Stomach (tissue), 9 donors: ENCODE data around the gene DGKQ. TPM values are rescaled to one million over a fixed set of nuclear protein-coding genes. Genes with fewer than 3 reads are reported as not detected.

Experiments
- DNase-seq, 2 donors: peaks; one replicate each; pipeline versions ENCODE4 v3.0.0 to v3.0.0-alpha.2; 2013 to 2019
- H3K27ac ChIP-seq, 5 donors: fragments of 200-600 bp in 4 of 5; sonication (generic) in 4 of 5; one replicate each; pipeline ENCODE4 v1.5.1; 2013 to 2019; ENCODE audit warnings: mild to moderate bottlenecking in 1 of 5, moderate library complexity in 1 of 5
- H3K27me3 ChIP-seq, 3 donors: fragments of 200-600 bp; sonication (generic); one replicate each; pipeline ENCODE4 v1.5.1; 2017 to 2019; ENCODE audit warnings: mixed run types in 1 of 3
- H3K36me3 ChIP-seq, 4 donors: fragments of 200-600 bp; sonication (generic); 1 replicate in 3 of 4; 2 replicates in 1 of 4; pipeline ENCODE4 v1.5.1; 2016 to 2019
- H3K4me1 ChIP-seq, 4 donors: fragments of 200-600 bp; sonication (generic); one replicate each; pipeline ENCODE4 v1.5.1; 2016 to 2019
- H3K4me3 ChIP-seq, 4 donors: fragments of 200-600 bp; sonication (generic) in 3 of 4; one replicate each; pipeline ENCODE4 v1.5.1; 2016 to 2019; ENCODE audit warnings: mild to moderate bottlenecking in 1 of 4
- H3K9me3 ChIP-seq, 4 donors: fragments of 200-600 bp; sonication (generic); one replicate each; pipeline ENCODE4 v1.5.1; 2016 to 2019
- CTCF ChIP-seq, 7 experiments: fragments of 450-650 bp in 4 of 7; fragments of 200-600 bp in 3 of 7; sonication (generic) in 3 of 7; IDR thresholded peaks; one replicate each; pipeline ENCODE4 v1.5.1; 2016 to 2019; ENCODE audit warnings: antibody characterized with exemption in 7 of 7, control low read depth in 2 of 7, mild to moderate bottlenecking in 1 of 7
- EP300 ChIP-seq: sonication (generic); formaldehyde crosslinking; IDR thresholded peaks from one replicate; pipeline ENCODE4 v1.6.1; 2017; ENCODE audit warnings: antibody characterized with exemption
- POLR2A ChIP-seq, 4 donors: fragments of 450-650 bp; IDR thresholded peaks; one replicate each; pipeline ENCODE4 v1.6.1; 2016; ENCODE audit warnings: antibody characterized with exemption in 4 of 4, control low read depth in 2 of 4, mild to moderate bottlenecking in 1 of 4, moderate library complexity in 1 of 4
- POLR2AphosphoS5 ChIP-seq, 3 donors: sonication (generic); formaldehyde crosslinking; IDR thresholded peaks; one replicate each; pipeline ENCODE4 v1.6.1; 2016; ENCODE audit warnings: antibody characterized with exemption in 3 of 3
- WGBS, 5 donors: extraction: QIAGEN DNeasy Blood & Tissue Kit in 3 of 5; methylation state at CpG; one replicate each; pipeline versions ENCODE4 v1.1.5 to v1.1.7; 2013 to 2018; 5-methylcytosine and 5-hydroxymethylcytosine counted together
- intact Hi-C: fragments of 100-400 bp; cut with DNase I; formaldehyde crosslinking; loops from one replicate; pipeline ENCODE4 v1.15.1; 2023; ENCODE audit warnings: low total_unique reads
- polyA plus RNA-seq, 3 donors: library from polyadenylated mRNA; stranded (reverse); fragments of 200-250 nt; gene quantifications; one replicate each; pipeline ENCODE4 v1.2.3, GENCODE V29; 2013
- total RNA-seq, 5 donors: library from RNA; depleted of rRNA; stranded (reverse); fragments of >200 nt; gene quantifications; one replicate each; pipeline versions ENCODE4 v1.1.0 to v1.2.3, GENCODE V29; 2014 to 2016
- donor health status: healthy with polysubstance abuse.
- donor health status: Bipolar disorder and iron deficiency.
- donor health status: healthy.

The DGKQ gene
- total and polyA plus RNA-seq, 8 donors: 3.8 to 176 (median 7.3) TPM

GRCh38 chr4:1003271-1004070 lies 30.1 kb upstream of the DGKQ start:
- peaks cover 0 to 6% (median 0%) of the 10 kb centered on the region in 4 donors for H3K9me3 ChIP-seq
- 25 to 41% (median 32%) methylated on average over 28 to 63 of the region's 63 CpGs for WGBS, 5 donors
- H3K27me3 ChIP-seq: peaks cover 26 to 97% (median 83%) of the 10 kb centered on the region in 3 donors
- no peak for TF ChIP-seq EP300
- TF ChIP-seq CTCF (IDR thresholded peaks at IDR 0.05): no peak
- no peak for TF ChIP-seq POLR2AphosphoS5 (IDR thresholded peaks at IDR 0.05)
- TF ChIP-seq POLR2A (IDR thresholded peaks at IDR 0.05): no peak
- peak overlapping the region in 2 of 4 donors; percentile 20 to 39 for H3K4me3 ChIP-seq
- DNase-seq: no peak
- peaks cover 17 to 22% (median 20%) of the 10 kb centered on the region in 4 donors for H3K4me1 ChIP-seq
- intact Hi-C loops: no loop called here
- no peak overlapping the region for H3K27ac ChIP-seq
- no peaks in the 10 kb centered on the region for H3K36me3 ChIP-seq

- H3K9me3 ChIP-seq: peaks cover 0 to 6% (median 0%) of the 10 kb centered on the region in 4 donors
- H3K27ac ChIP-seq: no peak overlapping the region
- no peaks in the 10 kb centered on the region for H3K36me3 ChIP-seq
- peaks cover 21 to 30% (median 26%) of the 10 kb centered on the region in 4 donors for H3K4me1 ChIP-seq
- H3K4me3 ChIP-seq: peak overlapping the region in 3 of 4 donors; percentile 12 to 39 (median 20)
- H3K27me3 ChIP-seq: peaks cover 26 to 97% (median 85%) of the 10 kb centered on the region in 3 donors
- intact Hi-C loops: no loop called here
- no peak for DNase-seq
- TF ChIP-seq POLR2AphosphoS5 (IDR thresholded peaks at IDR 0.05) (no peak), EP300 (no peak), POLR2A (IDR thresholded peaks at IDR 0.05) (no peak), CTCF (IDR thresholded peaks at IDR 0.05) (no peak)
- 0 to 3% (median 3%) methylated on average over 1 to 75 of the region's 75 CpGs; no CpG with 5 or more reads in 1 of the 5 donors for WGBS, 5 donors
Measured at GRCh38 chr4:1002631-1003251, 29.4 kb upstream of the DGKQ start.

GRCh38 chr4:1002131-1002630 lies 28.8 kb upstream of the DGKQ start:
- Histone ChIP-seq H3K4me3 (peak overlapping the region in 3 of 4 donors; percentile 12 to 39 (median 20)), H3K9me3 (peaks cover 0 to 5% (median 0%) of the 10 kb centered on the region in 4 donors), H3K4me1 (peaks cover 27 to 35% (median 31%) of the 10 kb centered on the region in 4 donors), H3K27ac (no peak overlapping the region), H3K36me3 (no peaks in the 10 kb centered on the region), H3K27me3 (peaks cover 26 to 99% (median 89%) of the 10 kb centered on the region in 3 donors)
- intact Hi-C loops: no loop called here
- 0 to 3% (median 2%) methylated on average over 29 to 54 of the region's 54 CpGs for WGBS, 5 donors
- TF ChIP-seq EP300: no peak
- TF ChIP-seq POLR2AphosphoS5 (IDR thresholded peaks at IDR 0.05): no peak
- no peak for TF ChIP-seq POLR2A (IDR thresholded peaks at IDR 0.05)
- DNase-seq: peak; percentile 72 to 90

- Histone ChIP-seq H3K4me1 (peaks cover 29 to 41% (median 36%) of the 10 kb centered on the region in 4 donors), H3K27ac (no peak overlapping the region), H3K4me3 (peak overlapping the region in 1 of 4 donors; percentile 39), H3K36me3 (no peaks in the 10 kb centered on the region), H3K27me3 (peaks cover 26 to 99% (median 90%) of the 10 kb centered on the region in 3 donors), H3K9me3 (no peaks in the 10 kb centered on the region)
- no peak for DNase-seq
- 12 to 26% (median 19%) methylated on average over 21 to 48 of the region's 48 CpGs for WGBS, 5 donors
- TF ChIP-seq EP300 (no peak), CTCF (IDR thresholded peaks at IDR 0.05) (no peak), POLR2AphosphoS5 (IDR thresholded peaks at IDR 0.05) (no peak), POLR2A (IDR thresholded peaks at IDR 0.05) (no peak)
- intact Hi-C loops: no loop called here
Measured at GRCh38 chr4:1001561-1002130, 28.3 kb upstream of the DGKQ start.
